ENCODE results near the gene VEGFA.

Gene VEGFA

DNA sequence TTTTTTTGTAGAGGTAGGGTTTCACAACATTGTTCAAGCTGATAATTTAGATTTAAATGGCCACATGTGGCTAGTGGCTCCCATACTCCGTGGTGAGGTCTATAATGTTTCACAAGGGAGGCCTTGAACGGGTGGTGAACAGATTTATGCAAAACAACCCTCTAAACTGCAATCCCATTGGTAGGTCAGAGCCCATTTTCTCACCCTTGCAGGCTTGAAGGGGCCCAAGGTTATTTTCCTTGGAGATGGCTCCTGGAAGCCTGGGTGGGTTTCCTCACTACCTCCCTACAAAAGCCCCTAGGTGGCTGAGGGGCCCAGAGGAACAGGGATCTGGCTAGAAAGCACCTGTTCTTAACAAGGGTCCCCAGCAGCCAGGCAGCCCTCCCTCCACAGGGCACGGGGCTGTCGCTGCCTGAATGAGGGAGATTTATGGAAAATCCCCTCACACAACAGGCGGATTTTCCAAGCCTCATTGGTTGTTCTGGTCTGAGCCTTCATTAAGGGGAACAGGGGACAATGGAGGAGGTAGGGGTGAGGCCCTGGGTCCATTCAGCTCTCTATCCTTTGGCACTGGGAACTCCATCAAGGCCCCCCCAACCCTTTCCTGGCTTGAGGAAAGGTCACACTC is 64.6 kb downstream of the VEGFA start:
- ChIA-PET POLR2A (no interaction called here), CTCF (no interaction called here)
- DNase-seq (ENCODE audit: extremely low spot score), result no peak
- TF ChIP-seq PKNOX1 (IDR thresholded peaks at IDR 0.05) (no peak), FOXA1 (IDR thresholded peaks at IDR 0.05) (no peak), CTBP1 (IDR thresholded peaks at IDR 0.05; ENCODE audit: borderline replicate concordance) (no peak), ARNT (IDR thresholded peaks at IDR 0.05) (no peak), NFRKB (IDR thresholded peaks at IDR 0.05) (no peak), FOXK2 (IDR thresholded peaks at IDR 0.05) (no peak), FOXM1 (IDR thresholded peaks at IDR 0.05; ENCODE audit: borderline replicate concordance) (no peak), SUZ12 (IDR thresholded peaks at IDR 0.05) (no peak), ZNF384 (IDR thresholded peaks at IDR 0.05) (no peak), SP1 (IDR thresholded peaks at IDR 0.05) (no peak), L3MBTL2 (conservative IDR thresholded peaks at IDR 0.05) (no peak), ELF4 (IDR thresholded peaks at IDR 0.05) (no peak), LEF1 (IDR thresholded peaks at IDR 0.05; ENCODE audit: borderline replicate concordance) (no peak), TARDBP (IDR thresholded peaks at IDR 0.05) (no peak), HDGF (IDR thresholded peaks at IDR 0.05; ENCODE audit: borderline replicate concordance) (no peak), BHLHE40 (IDR thresholded peaks at IDR 0.05; ENCODE audit: borderline replicate concordance) (no peak)

GRCh38 chr6:43835872-43836419 is 65.9 kb downstream of the VEGFA start:
- no peak for DNase-seq (ENCODE audit: extremely low spot score)
- POLR2A ChIA-PET, result interaction anchor here (1.7 kb wide), 1 partner anchor 66 kb away, joined by 5 read pairs; the partner anchor contains the start of gene VEGFA
- CTCF ChIA-PET, result interaction anchor here (0.6 to 0.8 kb wide), 2 partner anchors 39 to 66 kb away, joined by 3 read pairs; partner anchors contain the start of gene VEGFA
- no peak for TF ChIP-seq NFRKB (IDR thresholded peaks at IDR 0.05)
- TF ChIP-seq HDGF (IDR thresholded peaks at IDR 0.05; ENCODE audit: borderline replicate concordance), result no peak
- no peak for TF ChIP-seq ARNT (IDR thresholded peaks at IDR 0.05)
- TF ChIP-seq SUZ12 (IDR thresholded peaks at IDR 0.05), result no peak
- no peak for TF ChIP-seq PKNOX1 (IDR thresholded peaks at IDR 0.05)
- no peak for TF ChIP-seq FOXM1 (IDR thresholded peaks at IDR 0.05; ENCODE audit: borderline replicate concordance)
- no peak for TF ChIP-seq SP1 (IDR thresholded peaks at IDR 0.05)
- TF ChIP-seq LEF1 (IDR thresholded peaks at IDR 0.05; ENCODE audit: borderline replicate concordance), result no peak
- TF ChIP-seq FOXK2 (IDR thresholded peaks at IDR 0.05), result no peak
- TF ChIP-seq L3MBTL2 (conservative IDR thresholded peaks at IDR 0.05), result no peak
- no peak for TF ChIP-seq ELF4 (IDR thresholded peaks at IDR 0.05)
- TF ChIP-seq TARDBP (IDR thresholded peaks at IDR 0.05), result no peak

Measured in HEK293T (cell line).